Kidney (tissue), 14 donors: ENCODE data around the gene UNC13A. TPM values are rescaled to one million over a fixed set of nuclear protein-coding genes. Genes with fewer than 3 reads are reported as not detected.
"Not testable (repeated sequence)": the region's sequence is repeated elsewhere in the genome, so short reads cannot be mapped to it uniquely, and the experiment has no call there.

Experiments
- DNase-seq, 5 donors: peaks; one replicate each; pipeline ENCODE4 v3.0.0-alpha.2; 2013 to 2020
- FAIRE-seq: peaks from 2 replicates; lab custom pipeline; 2012; peaks lifted over from hg19 to GRCh38; lab: Jason Lieb, UNC
- H3K27ac ChIP-seq, 2 donors: one replicate each; pipeline ENCODE4 v1.7.0; 2013; ENCODE audit warnings: low read depth in 2 of 2, low read length in 2 of 2, inconsistent platforms in 1 of 2
- H3K27me3 ChIP-seq: one replicate; pipeline ENCODE4 v1.7.1; 2013; ENCODE audit warnings: low read length, inconsistent platforms; ENCODE audit not compliant: control insufficient read depth, insufficient read depth
- H3K36me3 ChIP-seq, 3 donors: one replicate each; pipeline versions ENCODE4 v1.7.0 to v1.7.1; 2013; ENCODE audit warnings: low read length in 3 of 3, control low read depth in 1 of 3, inconsistent platforms in 1 of 3; ENCODE audit not compliant: insufficient read depth in 3 of 3, control insufficient read depth in 2 of 3
- H3K4me1 ChIP-seq, 3 donors: one replicate each; pipeline versions ENCODE4 v1.7.0 to v1.7.1; 2013; ENCODE audit warnings: low read length in 3 of 3, inconsistent platforms in 1 of 3, low read depth in 1 of 3; ENCODE audit not compliant: control insufficient read depth in 2 of 3, insufficient read depth in 2 of 3
- H3K4me3 ChIP-seq, 3 donors: one replicate each; pipeline versions ENCODE4 v1.7.0 to v1.8.1; 2013; ENCODE audit warnings: low read length in 3 of 3, control low read depth in 1 of 3, inconsistent platforms in 1 of 3
- H3K9ac ChIP-seq, 3 donors: one replicate each; pipeline versions ENCODE4 v1.7.0 to v1.7.1; 2013; ENCODE audit warnings: low read length in 3 of 3, control low read depth in 1 of 3, inconsistent platforms in 1 of 3
- H3K9me3 ChIP-seq, 3 donors: one replicate each; pipeline versions ENCODE4 v1.7.0 to v1.7.1; 2013; ENCODE audit warnings: low read length in 3 of 3, control low read depth in 1 of 3, inconsistent platforms in 1 of 3; ENCODE audit not compliant: control insufficient read depth in 2 of 3, insufficient read depth in 1 of 3
- intact Hi-C: fragments of 100-400 bp; cut with DNase I; formaldehyde crosslinking; loops from one replicate; pipeline ENCODE4 v1.11.1; 2022
- polyA plus RNA-seq: library from polyadenylated mRNA; stranded (reverse); fragments of 350-450 nt; fragmentation: Illumina TruSeq; extraction: RNeasy Lipid Tissue Mini Kit (QIAGEN cat#74804); gene quantifications from one replicate; pipeline ENCODE4 v1.2.3, GENCODE V29; 2014; ENCODE audit warnings: low read depth, low replicate concordance; ENCODE audit not compliant: insufficient read depth
- total RNA-seq: library from RNA; stranded (reverse); fragmentation: NEBNext Ultra II Directional; extraction: Animal tissue kit (Norgen Biotek cat#: 25700); gene quantifications from one replicate; pipeline ENCODE4 v1.2.1, GENCODE V29; 2021
- TF ChIP-seq, protein P1 (sequence below): IDR thresholded peaks from 3 replicates; pipeline ENCODE4 v1.5.1; 2012; ENCODE audit warnings: mild to moderate bottlenecking, moderate library complexity, borderline replicate concordance; ENCODE audit not compliant: insufficient read depth; ENCODE audit errors: extremely low read depth
- donor health status: control.
- donor health status: control.
- donor health status: control.
- donor health status: control.
- donor health status: control.
- donor health status: DM: yes; HTN: yes; CAD: no.
- donor health status: Normal renal cell carcinoma (clear cell type).

UNC13A gene
- total and polyA plus RNA-seq, 2 donors from 2014 or later = 0.06 to 2.2 TPM

DNA sequence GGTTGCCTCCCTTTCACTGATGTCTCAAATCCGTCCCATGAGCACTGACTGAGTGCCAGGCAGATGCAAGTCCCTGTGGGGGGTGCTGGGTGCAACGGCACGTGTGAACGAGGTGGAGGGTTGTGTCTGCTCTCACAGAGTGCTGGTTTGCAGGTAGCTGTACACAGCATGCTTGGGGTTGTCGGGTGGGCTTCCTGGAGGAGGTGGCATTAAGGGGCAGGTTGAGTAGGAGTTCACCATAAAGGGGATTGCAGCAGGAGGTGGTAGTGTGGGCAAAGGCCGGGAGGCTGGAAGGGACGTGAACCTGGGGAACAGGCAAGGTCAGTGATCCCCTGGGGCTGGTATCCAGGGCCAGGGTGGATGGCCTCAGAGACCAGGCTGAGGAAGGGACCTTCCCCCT, 115.5 kb downstream of the UNC13A start:
- intact Hi-C loops = no loop called here
- H3K36me3 ChIP-seq = peaks cover 5 to 23% (median 14%) of the 10 kb centered on the region in 3 donors
- no peak overlapping the region for H3K27ac ChIP-seq
- no peak overlapping the region for H3K9ac ChIP-seq
- no peak overlapping the region for H3K4me3 ChIP-seq
- no peaks in the 10 kb centered on the region for H3K9me3 ChIP-seq
- DNase-seq = no peak
- H3K27me3 ChIP-seq = no peaks in the 10 kb centered on the region
- H3K4me1 ChIP-seq = no peaks in the 10 kb centered on the region
- TF ChIP-seq, protein P1, sequence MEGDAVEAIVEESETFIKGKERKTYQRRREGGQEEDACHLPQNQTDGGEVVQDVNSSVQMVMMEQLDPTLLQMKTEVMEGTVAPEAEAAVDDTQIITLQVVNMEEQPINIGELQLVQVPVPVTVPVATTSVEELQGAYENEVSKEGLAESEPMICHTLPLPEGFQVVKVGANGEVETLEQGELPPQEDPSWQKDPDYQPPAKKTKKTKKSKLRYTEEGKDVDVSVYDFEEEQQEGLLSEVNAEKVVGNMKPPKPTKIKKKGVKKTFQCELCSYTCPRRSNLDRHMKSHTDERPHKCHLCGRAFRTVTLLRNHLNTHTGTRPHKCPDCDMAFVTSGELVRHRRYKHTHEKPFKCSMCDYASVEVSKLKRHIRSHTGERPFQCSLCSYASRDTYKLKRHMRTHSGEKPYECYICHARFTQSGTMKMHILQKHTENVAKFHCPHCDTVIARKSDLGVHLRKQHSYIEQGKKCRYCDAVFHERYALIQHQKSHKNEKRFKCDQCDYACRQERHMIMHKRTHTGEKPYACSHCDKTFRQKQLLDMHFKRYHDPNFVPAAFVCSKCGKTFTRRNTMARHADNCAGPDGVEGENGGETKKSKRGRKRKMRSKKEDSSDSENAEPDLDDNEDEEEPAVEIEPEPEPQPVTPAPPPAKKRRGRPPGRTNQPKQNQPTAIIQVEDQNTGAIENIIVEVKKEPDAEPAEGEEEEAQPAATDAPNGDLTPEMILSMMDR = no peak
- no peak for FAIRE-seq

- FAIRE-seq = no peak
- no peak for DNase-seq
- no peak overlapping the region for H3K27ac ChIP-seq
- H3K9ac ChIP-seq = no peak overlapping the region
- no peak overlapping the region for H3K4me3 ChIP-seq
- peaks cover 5 to 22% (median 14%) of the 10 kb centered on the region in 3 donors for H3K36me3 ChIP-seq
- TF ChIP-seq, protein P1 = no peak
- no peaks in the 10 kb centered on the region for H3K9me3 ChIP-seq
- intact Hi-C loops = no loop called here
- no peaks in the 10 kb centered on the region for H3K4me1 ChIP-seq
- no peaks in the 10 kb centered on the region for H3K27me3 ChIP-seq
Measured at GRCh38 chr19:17570791-17571190, 117.4 kb downstream of the UNC13A start.

DNA sequence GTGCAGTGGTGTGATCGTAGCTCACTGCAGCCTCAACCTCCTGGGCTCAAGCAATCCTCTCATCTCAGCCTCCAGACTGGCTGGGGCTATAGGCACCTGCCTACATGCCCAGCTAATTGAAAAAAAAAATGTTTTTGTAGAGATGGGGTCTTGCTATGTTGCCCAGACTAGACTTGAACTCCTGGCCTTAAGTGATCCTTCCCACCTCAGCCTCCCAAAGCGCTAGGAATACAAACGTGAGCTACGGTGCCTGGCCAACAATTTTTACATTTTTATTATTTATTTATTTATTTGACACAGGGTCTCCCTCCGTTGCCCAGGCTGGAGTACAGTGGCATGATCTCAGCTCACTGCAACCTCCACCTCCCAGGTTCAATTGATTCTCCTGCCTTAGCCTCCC, 117.9 kb downstream of the UNC13A start:
- H3K36me3 ChIP-seq = peaks cover 5 to 19% (median 14%) of the 10 kb centered on the region in 3 donors
- FAIRE-seq, intact Hi-C loops: not testable (repeated sequence)

DNA sequence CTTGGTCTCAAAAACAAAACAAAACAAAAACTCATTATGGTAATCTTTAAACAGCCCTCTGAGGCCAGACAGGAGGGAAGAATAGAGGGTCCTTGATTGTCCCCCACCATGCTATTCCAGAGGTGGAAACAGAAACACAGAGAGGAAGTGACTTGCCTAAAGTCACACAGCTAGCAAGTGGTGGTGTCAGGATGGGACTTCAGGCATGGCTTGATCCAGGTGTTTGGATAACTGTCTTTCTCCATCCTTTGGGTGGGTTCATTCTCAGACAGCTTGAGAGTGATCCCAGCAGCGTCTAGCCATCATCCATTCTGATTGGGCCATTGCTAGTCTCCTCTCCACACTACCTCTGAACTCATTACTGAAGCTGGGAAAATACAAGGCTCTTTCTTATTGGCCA, 120.2 kb downstream of the UNC13A start:
- Histone ChIP-seq H3K9ac (no peak overlapping the region), H3K27me3 (no peaks in the 10 kb centered on the region), H3K36me3 (peaks cover 5 to 19% (median 14%) of the 10 kb centered on the region in 3 donors), H3K27ac (no peak overlapping the region), H3K4me1 (no peaks in the 10 kb centered on the region), H3K9me3 (no peaks in the 10 kb centered on the region), H3K4me3 (no peak overlapping the region)
- FAIRE-seq = no peak
- DNase-seq = no peak
- TF ChIP-seq, protein P1 = no peak
- intact Hi-C loops = no loop called here

More for the DNA sequence above, 117.9 kb downstream of the UNC13A start:
- not testable (repeated sequence) for H3K9ac ChIP-seq, H3K9me3 ChIP-seq, H3K4me3 ChIP-seq, H3K4me1 ChIP-seq, H3K27ac ChIP-seq, H3K27me3 ChIP-seq, DNase-seq
